Activated naive CD4-positive, alpha-beta T cell treated with anti-CD3 and anti-CD28 coated beads, Interleukin-2, amount 50 U/mL, for 24 hours (primary cell): ENCODE measurements around the gene KIRREL3.

Experiments
- H3K27ac Mint-ChIP-seq: one replicate; pipeline ENCODE4 v1.8.0; 2021; ENCODE audit warnings: mild to moderate bottlenecking, mixed read lengths
- H3K27me3 Mint-ChIP-seq: one replicate; pipeline ENCODE4 v1.8.0; 2021; ENCODE audit warnings: mixed read lengths
- H3K36me3 Mint-ChIP-seq: one replicate; pipeline ENCODE4 v1.8.0; 2021; ENCODE audit warnings: mixed read lengths
- H3K4me1 Mint-ChIP-seq: one replicate; pipeline ENCODE4 v1.8.0; 2021; ENCODE audit warnings: mixed read lengths
- H3K4me3 Mint-ChIP-seq: one replicate; pipeline ENCODE4 v1.8.0; 2021; ENCODE audit warnings: mild to moderate bottlenecking, mixed read lengths
- H3K9me3 Mint-ChIP-seq: one replicate; pipeline ENCODE4 v1.8.0; 2021; ENCODE audit warnings: mixed read lengths

Gene KIRREL3

GRCh38 chr11:126533560-126533959, 467.0 kb downstream of the KIRREL3 start:
- no peaks in the 10 kb centered on the region for H3K4me1 Mint-ChIP-seq
- no peaks in the 10 kb centered on the region for H3K36me3 Mint-ChIP-seq
- H3K27me3 Mint-ChIP-seq: peaks cover 1% of the 10 kb centered on the region
- H3K27ac Mint-ChIP-seq: no peak overlapping the region
- H3K9me3 Mint-ChIP-seq: no peaks in the 10 kb centered on the region
- H3K4me3 Mint-ChIP-seq: no peak overlapping the region

GRCh38 chr11:126530416-126530815, 470.2 kb downstream of the KIRREL3 start:
- no peaks in the 10 kb centered on the region for H3K4me1 Mint-ChIP-seq
- H3K36me3 Mint-ChIP-seq: no peaks in the 10 kb centered on the region
- H3K27ac Mint-ChIP-seq: no peak overlapping the region
- H3K9me3 Mint-ChIP-seq: no peaks in the 10 kb centered on the region
- H3K27me3 Mint-ChIP-seq: peaks cover 2% of the 10 kb centered on the region
- no peak overlapping the region for H3K4me3 Mint-ChIP-seq

- Mint-ChIP-seq H3K9me3 (no peaks in the 10 kb centered on the region), H3K4me1 (no peaks in the 10 kb centered on the region), H3K4me3 (no peak overlapping the region), H3K27ac (no peak overlapping the region), H3K36me3 (no peaks in the 10 kb centered on the region), H3K27me3 (peaks cover 1% of the 10 kb centered on the region)
These were observed 471.5 kb downstream of the KIRREL3 start for GRCh38 chr11:126529037-126529436.

- Mint-ChIP-seq H3K9me3 (no peaks in the 10 kb centered on the region), H3K27ac (no peak overlapping the region), H3K27me3 (peaks cover 1% of the 10 kb centered on the region), H3K4me1 (no peaks in the 10 kb centered on the region), H3K4me3 (no peak overlapping the region), H3K36me3 (no peaks in the 10 kb centered on the region)
These were observed 472.5 kb downstream of the KIRREL3 start for GRCh38 chr11:126528075-126528474.

GRCh38 chr11:126527651-126528050, 472.9 kb downstream of the KIRREL3 start:
- H3K27me3 Mint-ChIP-seq: peaks cover 3% of the 10 kb centered on the region

GRCh38 chr11:126526471-126526870, 474.1 kb downstream of the KIRREL3 start:
- H3K9me3 Mint-ChIP-seq: no peaks in the 10 kb centered on the region
- no peak overlapping the region for H3K27ac Mint-ChIP-seq
- no peak overlapping the region for H3K4me3 Mint-ChIP-seq
- H3K4me1 Mint-ChIP-seq: no peaks in the 10 kb centered on the region
- H3K27me3 Mint-ChIP-seq: peaks cover 4% of the 10 kb centered on the region
- H3K36me3 Mint-ChIP-seq: no peaks in the 10 kb centered on the region

More at GRCh38 chr11:126527651-126528050, 472.9 kb downstream of the KIRREL3 start:
- Mint-ChIP-seq H3K27ac (no peak overlapping the region), H3K9me3 (no peaks in the 10 kb centered on the region), H3K36me3 (no peaks in the 10 kb centered on the region), H3K4me3 (no peak overlapping the region), H3K4me1 (no peaks in the 10 kb centered on the region)

- Mint-ChIP-seq H3K27me3 (peaks cover 4% of the 10 kb centered on the region), H3K9me3 (no peaks in the 10 kb centered on the region), H3K4me1 (no peaks in the 10 kb centered on the region)
These were observed 474.9 kb downstream of the KIRREL3 start for GRCh38 chr11:126525702-126526101.

GRCh38 chr11:126525216-126525615, 475.4 kb downstream of the KIRREL3 start:
- H3K27me3 Mint-ChIP-seq: peaks cover 4% of the 10 kb centered on the region
- H3K36me3 Mint-ChIP-seq: no peaks in the 10 kb centered on the region
- no peak overlapping the region for H3K27ac Mint-ChIP-seq
- H3K4me1 Mint-ChIP-seq: no peaks in the 10 kb centered on the region
- H3K4me3 Mint-ChIP-seq: no peak overlapping the region
- H3K9me3 Mint-ChIP-seq: no peaks in the 10 kb centered on the region

More at GRCh38 chr11:126525702-126526101, 474.9 kb downstream of the KIRREL3 start:
- H3K4me3 Mint-ChIP-seq: no peak overlapping the region
- no peaks in the 10 kb centered on the region for H3K36me3 Mint-ChIP-seq
- H3K27ac Mint-ChIP-seq: no peak overlapping the region

- Mint-ChIP-seq H3K27me3 (peaks cover 4% of the 10 kb centered on the region), H3K4me3 (no peak overlapping the region), H3K4me1 (no peaks in the 10 kb centered on the region), H3K27ac (no peak overlapping the region), H3K36me3 (no peaks in the 10 kb centered on the region), H3K9me3 (no peaks in the 10 kb centered on the region)
These were observed 476.9 kb downstream of the KIRREL3 start for GRCh38 chr11:126523441-126524205.

GRCh38 chr11:126522606-126523005, 478.0 kb downstream of the KIRREL3 start:
- H3K4me3 Mint-ChIP-seq: no peak overlapping the region
- no peak overlapping the region for H3K27ac Mint-ChIP-seq
- H3K4me1 Mint-ChIP-seq: no peaks in the 10 kb centered on the region
- peaks cover 4% of the 10 kb centered on the region for H3K27me3 Mint-ChIP-seq
- no peaks in the 10 kb centered on the region for H3K36me3 Mint-ChIP-seq
- no peaks in the 10 kb centered on the region for H3K9me3 Mint-ChIP-seq

- peaks cover 4% of the 10 kb centered on the region for H3K27me3 Mint-ChIP-seq
- no peaks in the 10 kb centered on the region for H3K4me1 Mint-ChIP-seq
- no peaks in the 10 kb centered on the region for H3K9me3 Mint-ChIP-seq
- H3K4me3 Mint-ChIP-seq: no peak overlapping the region
- H3K36me3 Mint-ChIP-seq: no peaks in the 10 kb centered on the region
- no peak overlapping the region for H3K27ac Mint-ChIP-seq
These were observed 478.4 kb downstream of the KIRREL3 start for GRCh38 chr11:126522152-126522551.

GRCh38 chr11:126521196-126521595, 479.4 kb downstream of the KIRREL3 start:
- H3K36me3 Mint-ChIP-seq: no peaks in the 10 kb centered on the region
- no peaks in the 10 kb centered on the region for H3K9me3 Mint-ChIP-seq
- no peak overlapping the region for H3K27ac Mint-ChIP-seq
- no peaks in the 10 kb centered on the region for H3K4me1 Mint-ChIP-seq
- no peak overlapping the region for H3K4me3 Mint-ChIP-seq
- H3K27me3 Mint-ChIP-seq: peaks cover 3% of the 10 kb centered on the region

- Mint-ChIP-seq H3K27me3 (peaks cover 3% of the 10 kb centered on the region), H3K4me1 (no peaks in the 10 kb centered on the region), H3K36me3 (no peaks in the 10 kb centered on the region), H3K27ac (no peak overlapping the region), H3K9me3 (no peaks in the 10 kb centered on the region), H3K4me3 (no peak overlapping the region)
These were observed 480.5 kb downstream of the KIRREL3 start for GRCh38 chr11:126519764-126520734.

- Mint-ChIP-seq H3K9me3 (no peaks in the 10 kb centered on the region), H3K27ac (no peak overlapping the region), H3K4me3 (no peak overlapping the region), H3K4me1 (no peaks in the 10 kb centered on the region), H3K27me3 (peaks cover 3% of the 10 kb centered on the region), H3K36me3 (no peaks in the 10 kb centered on the region)
These were observed 481.4 kb downstream of the KIRREL3 start for GRCh38 chr11:126518972-126519690.
